Tibial artery (tissue), 4 donors: Measurements from ENCODE around the gene LETMD1.
A peak's percentile ranks its signal among the peaks of the same experiment; 100 is the strongest.
"Not testable (repeated sequence)": the region's sequence is repeated elsewhere in the genome, so short reads cannot be mapped to it uniquely, and the experiment has no call there.

Source experiments
- DNase-seq, 2 donors: peaks; one replicate each; pipeline ENCODE4 v3.0.0-alpha.2; 2019
- H3K27ac ChIP-seq, 2 donors: fragments of 200-600 bp; sonication (generic) in 1 of 2; 1 replicate in 1 of 2; 2 replicates in 1 of 2; pipeline ENCODE4 v1.5.1; 2018 to 2019; ENCODE audit warnings: mild to moderate bottlenecking in 1 of 2
- H3K27me3 ChIP-seq, 2 donors: fragments of 200-600 bp; sonication (generic) in 1 of 2; one replicate each; pipeline versions ENCODE4 v1.5.1 to v1.6.0; 2016 to 2019
- H3K36me3 ChIP-seq, 3 donors: fragments of 200-600 bp; sonication (generic) in 2 of 3; one replicate each; pipeline ENCODE4 v1.5.1; 2016 to 2019; ENCODE audit warnings: mild to moderate bottlenecking in 2 of 3
- H3K4me1 ChIP-seq, 4 donors: fragments of 200-600 bp; sonication (generic) in 2 of 4; 1 replicate in 3 of 4; 2 replicates in 1 of 4; pipeline ENCODE4 v1.5.1; 2016 to 2019
- H3K4me3 ChIP-seq, 2 donors: fragments of 200-600 bp; sonication (generic) in 1 of 2; 1 replicate in 1 of 2; 2 replicates in 1 of 2; pipeline ENCODE4 v1.5.1; 2018 to 2019; ENCODE audit warnings: mild to moderate bottlenecking in 2 of 2
- H3K9me3 ChIP-seq, 3 donors: fragments of 200-600 bp; sonication (generic) in 1 of 3; one replicate each; pipeline ENCODE4 v1.5.1; 2016 to 2019
- CTCF ChIP-seq, 2 experiments: fragments of 200-600 bp in 1 of 2; fragments of 450-650 bp in 1 of 2; IDR thresholded peaks; one replicate each; pipeline ENCODE4 v1.5.1; 2017 to 2019; ENCODE audit warnings: antibody characterized with exemption in 2 of 2, mild to moderate bottlenecking in 1 of 2, moderate library complexity in 1 of 2
- intact Hi-C: fragments of 100-400 bp; cut with DNase I; formaldehyde crosslinking; loops from one replicate; pipeline ENCODE4 v1.15.0; 2023; ENCODE audit warnings: low total_unique reads

Gene LETMD1

GRCh38 chr12:51077930-51078329, 29.8 kb downstream of the LETMD1 start:
- TF ChIP-seq CTCF (IDR thresholded peaks at IDR 0.05) = no peak
- H3K4me1 ChIP-seq = peaks cover 0 to 60% (median 28%) of the 10 kb centered on the region in 4 donors
- H3K9me3 ChIP-seq = no peaks in the 10 kb centered on the region
- no peak for DNase-seq
- H3K4me3 ChIP-seq = no peak overlapping the region
- H3K36me3 ChIP-seq = peaks cover 9 to 13% (median 13%) of the 10 kb centered on the region in 3 donors
- H3K27me3 ChIP-seq = no peaks in the 10 kb centered on the region
- intact Hi-C loops = no loop called here
- H3K27ac ChIP-seq = no peak overlapping the region

GRCh38 chr12:51078346-51078745, 30.2 kb downstream of the LETMD1 start:
- intact Hi-C loops, H3K27ac ChIP-seq, H3K4me3 ChIP-seq, DNase-seq, H3K9me3 ChIP-seq, H3K36me3 ChIP-seq, H3K27me3 ChIP-seq: not testable (repeated sequence)
- H3K4me1 ChIP-seq = peaks cover 0 to 60% (median 28%) of the 10 kb centered on the region in 4 donors

- H3K36me3 ChIP-seq, intact Hi-C loops, H3K27me3 ChIP-seq, H3K4me3 ChIP-seq, DNase-seq, H3K9me3 ChIP-seq, H3K27ac ChIP-seq: not testable (repeated sequence)
- peaks cover 0 to 62% (median 28%) of the 10 kb centered on the region in 4 donors for H3K4me1 ChIP-seq
These were observed 30.7 kb downstream of the LETMD1 start for GRCh38 chr12:51078866-51079265.

- intact Hi-C loops = no loop called here
- H3K4me1 ChIP-seq = peaks cover 0 to 62% (median 28%) of the 10 kb centered on the region in 4 donors
These were observed 32.0 kb downstream of the LETMD1 start for GRCh38 chr12:51080136-51080535.

GRCh38 chr12:51081421-51081820, 33.3 kb downstream of the LETMD1 start:
- Histone ChIP-seq H3K4me3 (no peak overlapping the region), H3K27me3 (no peaks in the 10 kb centered on the region), H3K9me3 (no peaks in the 10 kb centered on the region), H3K27ac (peak overlapping the region in 1 of 2 donors; percentile 98), H3K4me1 (peaks cover 0 to 49% (median 23%) of the 10 kb centered on the region in 4 donors), H3K36me3 (no peaks in the 10 kb centered on the region)
- DNase-seq = no peak
- no peak for TF ChIP-seq CTCF (IDR thresholded peaks at IDR 0.05)
- intact Hi-C loops = no loop called here

More at GRCh38 chr12:51080136-51080535, 32.0 kb downstream of the LETMD1 start:
- no peaks in the 10 kb centered on the region for H3K27me3 ChIP-seq
- DNase-seq = no peak
- no peak overlapping the region for H3K27ac ChIP-seq
- no peaks in the 10 kb centered on the region for H3K36me3 ChIP-seq
- no peak for TF ChIP-seq CTCF (IDR thresholded peaks at IDR 0.05)
- no peak overlapping the region for H3K4me3 ChIP-seq
- H3K9me3 ChIP-seq = no peaks in the 10 kb centered on the region

GRCh38 chr12:51082561-51083125, 34.5 kb downstream of the LETMD1 start:
- intact Hi-C loops = no loop called here
- Histone ChIP-seq H3K27me3 (no peaks in the 10 kb centered on the region), H3K9me3 (no peaks in the 10 kb centered on the region), H3K36me3 (no peaks in the 10 kb centered on the region), H3K4me3 (peak overlapping the region; percentile 76 to 98), H3K4me1 (peaks cover 0 to 37% (median 18%) of the 10 kb centered on the region in 4 donors), H3K27ac (peak overlapping the region; percentile 90 to 98)
- TF ChIP-seq CTCF (IDR thresholded peaks at IDR 0.05) = no peak
- DNase-seq = peak in 1 of 2 donors; percentile 25
